Progenitor cell of endocrine pancreas (in vitro differentiated cells): ENCODE measurements around the gene ERGIC2. TPM values are rescaled to one million over a fixed set of nuclear protein-coding genes. Genes with fewer than 3 reads are reported as not detected.

Experiments used
- DNase-seq: peaks from one replicate; pipeline ENCODE4 v3.0.0; 2021; ENCODE audit warnings: low spot score; ENCODE audit not compliant: unreplicated experiment
- H3K27ac Mint-ChIP-seq: 2 replicates; pipeline ENCODE4 v1.8.0; 2021; ENCODE audit warnings: mild to moderate bottlenecking, moderate library complexity, mixed read lengths
- H3K27me3 Mint-ChIP-seq: 2 replicates; pipeline ENCODE4 v1.8.0; 2021; ENCODE audit warnings: mixed read lengths
- H3K36me3 Mint-ChIP-seq: 2 replicates; pipeline ENCODE4 v1.8.0; 2022; ENCODE audit warnings: mixed read lengths; ENCODE audit not compliant: insufficient read depth
- H3K4me1 Mint-ChIP-seq: 2 replicates; pipeline ENCODE4 v1.8.0; 2021; ENCODE audit warnings: low read depth, mixed read lengths
- H3K4me3 Mint-ChIP-seq: 2 replicates; pipeline ENCODE4 v1.8.0; 2021; ENCODE audit warnings: low read depth, mild to moderate bottlenecking, moderate library complexity, mixed read lengths
- H3K9me3 Mint-ChIP-seq: 2 replicates; pipeline ENCODE4 v1.8.0; 2021; ENCODE audit warnings: low read depth, mixed read lengths
- long read RNA-seq: library from polyadenylated mRNA; unstranded; transcript quantifications from one replicate; pipeline ENCODE4 v2.0.0, GENCODE V29; 2020
- total RNA-seq: library from RNA; stranded (reverse); gene quantifications from 2 replicates; pipeline ENCODE4 v1.2.1, GENCODE V29; 2021
- TF ChIP-seq, protein P1 (sequence below): fragments of 200-600 bp; sonication (generic); IDR thresholded peaks from one replicate; pipeline ENCODE4 v1.5.0; 2021; ENCODE audit warnings: antibody characterized with exemption, mild to moderate bottlenecking; ENCODE audit not compliant: unreplicated experiment

The ERGIC2 gene, protein sequence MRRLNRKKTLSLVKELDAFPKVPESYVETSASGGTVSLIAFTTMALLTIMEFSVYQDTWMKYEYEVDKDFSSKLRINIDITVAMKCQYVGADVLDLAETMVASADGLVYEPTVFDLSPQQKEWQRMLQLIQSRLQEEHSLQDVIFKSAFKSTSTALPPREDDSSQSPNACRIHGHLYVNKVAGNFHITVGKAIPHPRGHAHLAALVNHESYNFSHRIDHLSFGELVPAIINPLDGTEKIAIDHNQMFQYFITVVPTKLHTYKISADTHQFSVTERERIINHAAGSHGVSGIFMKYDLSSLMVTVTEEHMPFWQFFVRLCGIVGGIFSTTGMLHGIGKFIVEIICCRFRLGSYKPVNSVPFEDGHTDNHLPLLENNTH
- total RNA-seq, result 105 and 115 TPM in 2 replicates
- long read RNA-seq, full-length matches to known transcripts, result 202 of 251 reads
- long read RNA-seq, partial matches to known transcripts, result 22 of 251 reads
- long read RNA-seq, other reads (novel, unspliced or antisense), result 27 of 251 reads

- peaks cover 16% of the 10 kb centered on the region for H3K36me3 Mint-ChIP-seq
- H3K27ac Mint-ChIP-seq, result peak within 1 kb of the TSS; percentile 99
- peaks cover 9% of the 10 kb centered on the region for H3K9me3 Mint-ChIP-seq
- TF ChIP-seq, protein P1, sequence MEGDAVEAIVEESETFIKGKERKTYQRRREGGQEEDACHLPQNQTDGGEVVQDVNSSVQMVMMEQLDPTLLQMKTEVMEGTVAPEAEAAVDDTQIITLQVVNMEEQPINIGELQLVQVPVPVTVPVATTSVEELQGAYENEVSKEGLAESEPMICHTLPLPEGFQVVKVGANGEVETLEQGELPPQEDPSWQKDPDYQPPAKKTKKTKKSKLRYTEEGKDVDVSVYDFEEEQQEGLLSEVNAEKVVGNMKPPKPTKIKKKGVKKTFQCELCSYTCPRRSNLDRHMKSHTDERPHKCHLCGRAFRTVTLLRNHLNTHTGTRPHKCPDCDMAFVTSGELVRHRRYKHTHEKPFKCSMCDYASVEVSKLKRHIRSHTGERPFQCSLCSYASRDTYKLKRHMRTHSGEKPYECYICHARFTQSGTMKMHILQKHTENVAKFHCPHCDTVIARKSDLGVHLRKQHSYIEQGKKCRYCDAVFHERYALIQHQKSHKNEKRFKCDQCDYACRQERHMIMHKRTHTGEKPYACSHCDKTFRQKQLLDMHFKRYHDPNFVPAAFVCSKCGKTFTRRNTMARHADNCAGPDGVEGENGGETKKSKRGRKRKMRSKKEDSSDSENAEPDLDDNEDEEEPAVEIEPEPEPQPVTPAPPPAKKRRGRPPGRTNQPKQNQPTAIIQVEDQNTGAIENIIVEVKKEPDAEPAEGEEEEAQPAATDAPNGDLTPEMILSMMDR, result no peak
- H3K4me1 Mint-ChIP-seq, result peaks cover 24% of the 10 kb centered on the region
- peak within 1 kb of the TSS; percentile 97 for H3K4me3 Mint-ChIP-seq
- no peaks in the 10 kb centered on the region for H3K27me3 Mint-ChIP-seq
- DNase-seq, result peak; percentile 92
Observed at GRCh38 chr12:29380536-29381523, at the start of gene ERGIC2. Gene ERGIC2 (minus strand): TSS chr12:29381172. CDS start chr12:29371633, 9,539 bp downstream.

DNA sequence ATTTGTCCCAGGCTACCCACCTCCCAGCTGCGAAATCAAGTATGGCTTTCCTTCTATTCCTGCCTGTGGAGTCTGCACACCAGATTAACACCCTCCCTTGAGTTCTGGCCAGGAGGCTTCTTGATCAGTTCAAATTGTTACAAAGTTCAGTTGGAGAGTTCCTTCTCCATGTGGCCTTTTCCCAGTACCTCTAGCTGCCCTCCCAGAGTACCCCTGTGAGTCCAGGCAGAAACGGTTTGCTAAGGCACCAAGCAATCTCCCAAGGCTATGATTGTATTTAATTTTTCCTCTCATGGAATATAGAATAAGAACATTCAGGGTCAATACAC, 49.7 kb upstream of the ERGIC2 start:
- no peaks in the 10 kb centered on the region for H3K27me3 Mint-ChIP-seq
- H3K27ac Mint-ChIP-seq, result no peak overlapping the region
- no peak for DNase-seq
- no peaks in the 10 kb centered on the region for H3K4me1 Mint-ChIP-seq
- peaks cover 11% of the 10 kb centered on the region for H3K9me3 Mint-ChIP-seq
- no peaks in the 10 kb centered on the region for H3K36me3 Mint-ChIP-seq
- H3K4me3 Mint-ChIP-seq, result no peak overlapping the region
- TF ChIP-seq, protein P1, result no peak

- Mint-ChIP-seq H3K27me3 (no peaks in the 10 kb centered on the region), H3K9me3 (peaks cover 11% of the 10 kb centered on the region), H3K4me1 (no peaks in the 10 kb centered on the region), H3K36me3 (no peaks in the 10 kb centered on the region), H3K27ac (no peak overlapping the region), H3K4me3 (no peak overlapping the region)
- TF ChIP-seq, protein P1, result no peak
- DNase-seq, result no peak
Observed at GRCh38 chr12:29429999-29430715, 49.2 kb upstream of the ERGIC2 start.

- Mint-ChIP-seq H3K9me3 (peaks cover 17% of the 10 kb centered on the region), H3K4me3 (no peak overlapping the region), H3K4me1 (no peaks in the 10 kb centered on the region), H3K36me3 (peaks cover 2% of the 10 kb centered on the region), H3K27me3 (no peaks in the 10 kb centered on the region), H3K27ac (no peak overlapping the region)
- no peak for DNase-seq
- TF ChIP-seq, protein P1, result no peak
Observed at GRCh38 chr12:29428633-29429032, 47.7 kb upstream of the ERGIC2 start.
